Omental fat pad (tissue), 4 donors: ENCODE results near the gene ATL3. TPM values are rescaled to one million over a fixed set of nuclear protein-coding genes. Genes with fewer than 3 reads are reported as not detected.
A peak's percentile ranks its signal among the peaks of the same experiment; 100 is the strongest.

Experiments
- ATAC-seq: fragments of 150-250 bp; one replicate; pipeline ENCODE4 v1.9.1; 2016; ENCODE audit warnings: mild to moderate bottlenecking, moderate library complexity; ENCODE audit not compliant: low FRiP score
- DNase-seq: peaks from one replicate; pipeline ENCODE4 v3.0.0-alpha.2; 2019; ENCODE audit warnings: low spot score
- CTCF ChIP-seq, 3 donors: fragments of 450-650 bp; IDR thresholded peaks; one replicate each; pipeline ENCODE4 v1.5.1; 2016 to 2017; ENCODE audit warnings: antibody characterized with exemption in 3 of 3, mild to moderate bottlenecking in 3 of 3, moderate library complexity in 2 of 3
- total RNA-seq, 4 donors: library from RNA; depleted of rRNA; stranded (reverse); fragments of >200 nt; gene quantifications; one replicate each; pipeline ENCODE4 v1.1.0, GENCODE V29; 2016

The ATL3 gene
- total RNA-seq, 4 donors from 2014 or later = 84.4 to 100 (median 86.5) TPM

- no peak for TF ChIP-seq CTCF (IDR thresholded peaks at IDR 0.05)
- ATAC-seq (no peak), DNase-seq (no peak)
Measured at GRCh38 chr11:63670096-63670432, 1.1 kb downstream of the ATL3 start.

- DNase-seq = no peak
- peak; percentile 39 for ATAC-seq
- no peak for TF ChIP-seq CTCF (IDR thresholded peaks at IDR 0.05)
Measured at GRCh38 chr11:63667995-63668795, 3.0 kb downstream of the ATL3 start.

GRCh38 chr11:63666874-63667273 lies 4.3 kb downstream of the ATL3 start:
- no peak for DNase-seq
- no peak for ATAC-seq
- TF ChIP-seq CTCF (IDR thresholded peaks at IDR 0.05) = no peak

- ATAC-seq = no peak
- no peak for TF ChIP-seq CTCF (IDR thresholded peaks at IDR 0.05)
Measured at GRCh38 chr11:63663809-63664208, 7.4 kb downstream of the ATL3 start.

DNA sequence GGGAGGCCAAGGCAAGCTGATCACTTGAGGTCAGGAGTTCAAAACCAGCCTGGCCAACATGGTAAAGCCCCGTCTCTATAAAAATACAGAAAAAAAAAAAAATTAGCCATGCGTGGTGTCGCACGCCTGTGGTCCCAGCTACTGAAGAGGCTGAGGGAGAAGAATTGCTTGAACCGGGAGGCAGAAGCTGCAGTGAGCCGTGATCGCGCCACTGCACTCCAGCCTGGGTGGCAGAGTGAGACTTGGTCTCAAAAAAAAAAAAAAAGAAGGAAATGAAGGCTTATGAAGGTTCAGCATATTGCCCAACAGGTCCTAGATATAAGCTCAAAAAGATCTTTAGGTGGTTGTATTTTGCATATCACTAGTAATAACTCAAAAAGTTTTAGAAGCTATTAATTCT lies 10.2 kb downstream of the ATL3 start:
- ATAC-seq = no peak
- no peak for TF ChIP-seq CTCF (IDR thresholded peaks at IDR 0.05)
- no peak for DNase-seq

More at GRCh38 chr11:63663809-63664208, 7.4 kb downstream of the ATL3 start:
- DNase-seq = no peak

DNA sequence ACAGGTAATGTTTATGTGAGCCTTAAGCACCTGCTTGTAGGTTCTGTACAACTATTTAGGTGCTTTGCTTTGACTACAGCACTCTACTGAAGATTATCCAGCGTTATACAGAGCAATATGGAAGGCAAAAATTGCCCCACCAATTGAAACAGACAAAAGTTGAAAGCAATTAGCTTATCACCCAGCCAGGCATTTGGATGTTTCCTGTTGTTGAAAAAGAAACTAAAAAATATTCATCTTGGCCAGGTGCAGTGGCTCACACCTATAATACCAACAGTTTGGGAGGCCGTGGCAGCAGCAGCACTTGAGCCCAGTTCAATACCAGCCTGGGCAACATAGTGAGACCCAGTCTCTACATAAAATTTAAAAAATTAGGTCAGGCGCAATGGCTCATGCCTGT lies 18.5 kb downstream of the ATL3 start:
- DNase-seq (no peak), ATAC-seq (no peak)
- TF ChIP-seq CTCF (IDR thresholded peaks at IDR 0.05) = no peak

DNA sequence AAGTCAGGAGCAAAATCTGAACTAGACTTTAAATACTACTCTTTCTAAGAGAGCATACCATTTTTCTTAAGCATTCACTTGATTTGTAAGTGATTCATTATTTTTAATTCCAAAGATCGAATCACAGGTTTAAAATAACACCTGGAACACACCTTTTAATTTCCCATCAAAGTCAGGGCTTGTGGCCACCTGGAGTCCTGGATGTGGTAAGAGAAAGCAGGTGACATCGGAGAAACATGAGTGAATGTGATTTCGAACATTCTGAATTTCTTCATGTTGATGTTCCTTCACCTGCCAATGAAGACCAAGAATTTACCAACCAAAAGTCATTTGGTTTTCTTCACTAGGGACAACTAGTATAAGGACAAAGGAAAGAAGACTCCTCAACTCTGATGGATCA lies 28.0 kb downstream of the ATL3 start:
- DNase-seq (no peak), ATAC-seq (no peak)
- no peak for TF ChIP-seq CTCF (IDR thresholded peaks at IDR 0.05)
